ENCODE data around the gene PKD2L1.

Gene PKD2L1

DNA sequence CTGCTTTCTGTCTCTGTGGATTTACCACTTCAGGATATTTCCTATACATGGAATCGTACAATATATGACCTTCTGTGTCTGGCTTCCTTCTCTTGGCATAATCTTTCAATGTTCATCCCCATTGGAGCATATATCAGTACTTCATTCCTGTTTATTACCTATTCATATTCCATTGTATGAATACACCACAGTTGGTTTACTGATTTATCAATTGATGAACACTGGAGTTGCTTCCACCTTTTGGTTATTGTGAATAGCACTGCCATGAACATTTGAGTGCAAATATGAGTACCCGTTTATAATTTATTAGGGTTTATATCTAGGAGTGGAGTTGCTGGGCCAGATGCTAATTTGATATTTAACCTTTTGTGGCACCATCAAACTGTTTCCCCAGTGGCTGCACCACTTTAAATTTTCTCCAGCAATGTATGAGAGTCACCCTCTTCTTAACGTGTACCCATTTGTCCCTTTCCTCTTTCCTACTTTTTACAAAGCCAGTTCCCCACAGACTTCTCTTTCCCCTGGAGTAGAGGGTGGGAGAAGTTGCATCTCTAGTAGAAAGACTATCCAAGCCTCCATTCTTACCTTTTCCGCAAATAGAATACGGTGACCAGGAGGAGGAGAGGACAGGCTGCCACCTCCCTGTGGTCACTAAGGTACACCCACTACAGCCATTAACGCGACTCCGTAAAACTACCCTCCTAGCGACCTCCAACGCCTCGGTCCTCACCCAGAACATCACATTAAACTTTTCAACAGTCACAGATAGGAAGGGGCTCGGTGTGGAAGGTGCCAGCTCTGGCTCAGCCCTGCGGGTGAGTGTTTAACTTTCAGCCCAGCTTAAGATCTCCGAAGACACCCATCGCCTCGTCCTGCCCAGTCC is 42.6 kb upstream of the PKD2L1 start:
- Histone ChIP-seq H3K27ac (peak overlapping the region; percentile 95), H3K9me3 (ENCODE audit: severe bottlenecking) (no peaks in the 10 kb centered on the region), H3K27me3 (ENCODE audit: insufficient read depth, low read depth, severe bottlenecking) (no peaks in the 10 kb centered on the region), H3K4me3 (ENCODE audit: low read depth, low read length) (peak overlapping the region; percentile 83), H3K36me3 (no peaks in the 10 kb centered on the region)
- TF ChIP-seq, protein P1, sequence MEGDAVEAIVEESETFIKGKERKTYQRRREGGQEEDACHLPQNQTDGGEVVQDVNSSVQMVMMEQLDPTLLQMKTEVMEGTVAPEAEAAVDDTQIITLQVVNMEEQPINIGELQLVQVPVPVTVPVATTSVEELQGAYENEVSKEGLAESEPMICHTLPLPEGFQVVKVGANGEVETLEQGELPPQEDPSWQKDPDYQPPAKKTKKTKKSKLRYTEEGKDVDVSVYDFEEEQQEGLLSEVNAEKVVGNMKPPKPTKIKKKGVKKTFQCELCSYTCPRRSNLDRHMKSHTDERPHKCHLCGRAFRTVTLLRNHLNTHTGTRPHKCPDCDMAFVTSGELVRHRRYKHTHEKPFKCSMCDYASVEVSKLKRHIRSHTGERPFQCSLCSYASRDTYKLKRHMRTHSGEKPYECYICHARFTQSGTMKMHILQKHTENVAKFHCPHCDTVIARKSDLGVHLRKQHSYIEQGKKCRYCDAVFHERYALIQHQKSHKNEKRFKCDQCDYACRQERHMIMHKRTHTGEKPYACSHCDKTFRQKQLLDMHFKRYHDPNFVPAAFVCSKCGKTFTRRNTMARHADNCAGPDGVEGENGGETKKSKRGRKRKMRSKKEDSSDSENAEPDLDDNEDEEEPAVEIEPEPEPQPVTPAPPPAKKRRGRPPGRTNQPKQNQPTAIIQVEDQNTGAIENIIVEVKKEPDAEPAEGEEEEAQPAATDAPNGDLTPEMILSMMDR (IDR thresholded peaks at IDR 0.05; ENCODE audit: low read depth, low read length), result 0 out of 2 replicates have a peak, but pooled peaks have one; percentile 5
- no peak for DNase-seq

DNA sequence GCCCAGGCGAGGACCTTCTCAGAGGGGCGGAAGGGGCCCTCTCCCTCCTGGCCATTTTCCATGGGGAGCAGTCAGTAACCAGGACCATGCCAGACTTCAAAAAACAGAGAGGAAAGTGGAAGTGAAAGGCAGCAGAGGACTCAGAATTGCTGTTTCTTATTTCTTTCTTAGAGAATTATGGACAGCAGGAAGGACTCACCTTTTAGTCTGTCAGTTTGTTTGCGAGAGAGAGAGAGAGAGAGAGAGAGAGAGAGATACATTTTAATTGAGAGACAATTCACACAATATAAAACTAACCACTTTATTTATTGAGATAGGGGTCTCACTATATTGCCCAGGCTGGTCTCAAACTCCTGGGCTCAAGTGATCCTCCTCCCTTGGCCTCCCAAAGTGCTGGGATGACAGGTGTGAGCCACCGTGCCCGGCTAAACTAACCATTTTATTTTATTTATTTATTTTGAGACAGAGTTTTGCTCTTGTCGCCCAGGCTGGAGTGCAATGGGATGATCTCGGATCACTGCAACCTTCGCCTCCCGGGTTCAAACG is 41.5 kb upstream of the PKD2L1 start:
- no peak overlapping the region for H3K27ac ChIP-seq
- no peak overlapping the region for H3K4me3 ChIP-seq (ENCODE audit: low read depth, low read length)
- no peaks in the 10 kb centered on the region for H3K27me3 ChIP-seq (ENCODE audit: insufficient read depth, low read depth, severe bottlenecking)
- DNase-seq, result no peak
- H3K36me3 ChIP-seq, result no peaks in the 10 kb centered on the region
- H3K9me3 ChIP-seq (ENCODE audit: severe bottlenecking), result no peaks in the 10 kb centered on the region
- TF ChIP-seq, protein P1 (IDR thresholded peaks at IDR 0.05; ENCODE audit: low read depth, low read length), result no peak

DNA sequence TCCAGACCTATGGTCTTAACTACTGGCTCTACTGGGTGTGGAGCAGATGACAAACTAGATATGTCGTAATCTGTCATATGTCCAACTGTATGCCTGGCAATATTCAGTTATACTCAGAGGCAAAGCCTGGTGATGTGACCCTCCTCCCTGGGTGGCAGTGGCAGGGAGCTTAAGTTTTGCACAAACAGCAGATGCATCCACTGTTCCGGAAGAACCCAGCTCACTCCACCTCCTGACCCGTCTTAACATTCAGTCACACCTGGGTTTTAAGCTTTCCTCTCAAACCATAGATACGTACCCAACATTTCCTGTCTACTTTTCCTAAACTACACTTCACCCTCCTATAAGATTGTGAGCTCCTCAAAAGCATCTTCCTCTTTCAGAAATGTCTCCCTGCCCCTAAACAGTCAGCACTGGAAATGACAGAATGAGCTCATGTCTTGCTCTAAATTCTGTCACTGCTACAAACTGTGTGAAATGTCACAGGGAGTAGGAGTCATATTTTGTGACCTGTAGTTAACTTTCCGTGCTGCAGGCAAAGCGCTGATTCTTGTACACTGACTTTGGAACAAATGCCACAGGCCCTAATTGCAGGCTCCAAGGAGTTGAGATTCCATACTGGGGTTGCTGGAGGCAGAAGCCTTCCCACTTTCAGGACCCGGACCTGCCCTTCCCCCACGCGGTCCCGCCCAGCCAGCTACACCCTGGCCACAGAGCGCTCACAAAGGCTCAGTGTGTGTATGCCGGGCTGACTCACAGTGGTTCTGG is 40.9 kb upstream of the PKD2L1 start:
- H3K27ac ChIP-seq, result no peak overlapping the region
- TF ChIP-seq, protein P1 (IDR thresholded peaks at IDR 0.05; ENCODE audit: low read depth, low read length), result no peak
- H3K4me3 ChIP-seq (ENCODE audit: low read depth, low read length), result no peak overlapping the region
- H3K27me3 ChIP-seq (ENCODE audit: insufficient read depth, low read depth, severe bottlenecking), result no peaks in the 10 kb centered on the region
- H3K36me3 ChIP-seq, result no peaks in the 10 kb centered on the region
- peak; percentile 42 for DNase-seq
- no peaks in the 10 kb centered on the region for H3K9me3 ChIP-seq (ENCODE audit: severe bottlenecking)

DNA sequence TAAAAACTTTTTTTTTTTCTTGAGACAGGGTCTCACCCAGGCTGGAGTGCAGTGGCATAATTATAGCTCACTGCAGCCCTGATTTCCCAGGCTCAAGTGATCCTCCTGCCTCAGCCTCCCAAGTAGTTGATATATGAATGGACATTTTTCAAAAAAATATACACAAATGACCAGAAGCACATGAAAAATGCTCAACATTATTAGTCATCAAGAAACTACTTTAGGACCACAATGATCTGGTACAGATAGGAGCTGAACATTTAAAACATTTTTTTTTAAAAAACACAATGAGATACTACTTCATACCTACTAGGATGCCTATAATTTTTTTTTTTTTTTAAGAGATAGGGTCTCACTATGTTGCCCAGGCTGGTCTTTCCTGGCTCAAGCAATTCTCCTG is 38.7 kb upstream of the PKD2L1 start:
- no peak for DNase-seq
- Histone ChIP-seq H3K4me3 (ENCODE audit: low read depth, low read length) (no peak overlapping the region), H3K36me3 (no peaks in the 10 kb centered on the region), H3K9me3 (ENCODE audit: severe bottlenecking) (no peaks in the 10 kb centered on the region), H3K27ac (no peak overlapping the region), H3K27me3 (ENCODE audit: insufficient read depth, low read depth, severe bottlenecking) (no peaks in the 10 kb centered on the region)
- TF ChIP-seq, protein P1 (IDR thresholded peaks at IDR 0.05; ENCODE audit: low read depth, low read length), result no peak

DNA sequence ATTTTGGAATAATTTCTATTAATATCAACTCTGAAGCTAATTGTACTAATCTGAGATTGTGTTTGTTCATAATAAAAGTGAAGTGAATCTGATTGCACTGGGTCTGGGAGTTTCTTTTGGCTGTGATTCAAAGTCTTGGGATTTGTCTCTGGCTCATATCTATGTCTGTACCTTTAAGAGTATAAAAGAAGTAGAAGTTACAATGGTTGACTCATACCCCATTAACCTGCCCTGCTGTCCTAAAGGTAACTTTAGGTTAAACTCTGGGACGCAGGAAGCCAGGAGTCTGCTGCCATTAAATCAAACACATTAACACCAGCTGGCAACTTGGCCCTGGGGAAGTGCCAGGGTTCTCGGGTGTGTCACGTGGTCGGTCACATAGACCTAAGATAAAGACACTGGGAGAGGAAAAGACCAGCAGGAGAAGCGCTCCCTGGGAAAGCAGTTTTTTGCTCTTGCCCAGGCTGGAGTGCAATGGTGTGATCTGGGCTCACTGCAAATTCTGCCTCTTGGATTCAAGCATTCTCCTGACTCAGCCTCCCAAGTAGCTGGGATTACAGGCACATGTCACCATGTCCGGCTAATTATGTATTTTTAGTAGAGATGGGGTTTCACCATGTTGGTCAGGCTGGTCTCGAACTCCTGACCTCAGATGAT is 34.8 kb upstream of the PKD2L1 start:
- no peak overlapping the region for H3K27ac ChIP-seq
- no peak overlapping the region for H3K4me3 ChIP-seq (ENCODE audit: low read depth, low read length)
- peaks cover 15% of the 10 kb centered on the region for H3K36me3 ChIP-seq
- TF ChIP-seq, protein P1 (IDR thresholded peaks at IDR 0.05; ENCODE audit: low read depth, low read length), result no peak
- no peaks in the 10 kb centered on the region for H3K9me3 ChIP-seq (ENCODE audit: severe bottlenecking)
- H3K27me3 ChIP-seq (ENCODE audit: insufficient read depth, low read depth, severe bottlenecking), result no peaks in the 10 kb centered on the region
- DNase-seq, result peak; percentile 79
